Mesangial cell (primary cell): ENCODE measurements around the gene NFASC. TPM values are rescaled to one million over a fixed set of nuclear protein-coding genes. Genes with fewer than 3 reads are reported as not detected.

Experiments used
- total RNA-seq: library from RNA; depleted of rRNA; stranded (reverse); fragments of >200 nt; gene quantifications from 2 replicates; pipeline ENCODE4 v1.2.3, GENCODE V29; 2015

Gene NFASC
- total RNA-seq: not detected in 2 replicates

DNA sequence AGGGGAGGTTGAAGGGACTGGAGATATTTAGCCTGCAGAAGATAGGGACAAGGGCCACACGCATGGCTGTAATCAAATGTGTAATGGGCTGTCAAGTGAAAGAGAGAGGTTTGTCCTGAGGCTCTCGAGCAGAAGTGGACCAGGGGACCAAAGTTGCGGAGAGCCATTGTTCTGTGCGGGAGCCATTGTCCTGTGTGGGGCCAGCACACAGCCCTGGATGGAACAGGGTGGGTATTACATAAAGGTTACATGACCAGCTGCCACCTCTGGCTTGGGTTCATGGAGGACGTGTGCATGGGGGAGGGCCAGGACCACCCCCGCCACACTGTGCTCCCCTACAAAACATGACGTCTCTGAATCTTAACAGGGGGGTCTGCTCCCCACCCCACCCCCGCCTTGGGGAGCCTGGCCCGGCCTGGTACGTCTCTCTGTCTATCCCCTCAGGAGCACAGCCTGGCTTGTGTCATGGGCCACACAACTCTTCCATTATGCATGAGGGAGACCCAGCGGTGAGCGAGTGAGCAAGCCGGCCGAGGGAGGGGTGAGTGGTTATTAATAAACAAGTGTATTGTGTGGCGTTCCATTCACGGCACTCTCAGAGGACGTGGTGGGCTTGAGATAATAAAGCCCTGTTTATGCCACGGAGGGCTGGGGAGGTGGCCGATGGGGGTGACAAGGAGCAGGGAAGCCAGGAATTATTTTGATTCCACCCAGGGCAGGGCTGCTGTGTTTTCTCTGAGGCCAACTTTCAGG lies at the start of gene NFASC:
TSS of gene NFASC (plus strand) at position 703 of the 753 bp plus-strand sequence. CDS start 73,454 bp downstream, outside the sequence.

DNA sequence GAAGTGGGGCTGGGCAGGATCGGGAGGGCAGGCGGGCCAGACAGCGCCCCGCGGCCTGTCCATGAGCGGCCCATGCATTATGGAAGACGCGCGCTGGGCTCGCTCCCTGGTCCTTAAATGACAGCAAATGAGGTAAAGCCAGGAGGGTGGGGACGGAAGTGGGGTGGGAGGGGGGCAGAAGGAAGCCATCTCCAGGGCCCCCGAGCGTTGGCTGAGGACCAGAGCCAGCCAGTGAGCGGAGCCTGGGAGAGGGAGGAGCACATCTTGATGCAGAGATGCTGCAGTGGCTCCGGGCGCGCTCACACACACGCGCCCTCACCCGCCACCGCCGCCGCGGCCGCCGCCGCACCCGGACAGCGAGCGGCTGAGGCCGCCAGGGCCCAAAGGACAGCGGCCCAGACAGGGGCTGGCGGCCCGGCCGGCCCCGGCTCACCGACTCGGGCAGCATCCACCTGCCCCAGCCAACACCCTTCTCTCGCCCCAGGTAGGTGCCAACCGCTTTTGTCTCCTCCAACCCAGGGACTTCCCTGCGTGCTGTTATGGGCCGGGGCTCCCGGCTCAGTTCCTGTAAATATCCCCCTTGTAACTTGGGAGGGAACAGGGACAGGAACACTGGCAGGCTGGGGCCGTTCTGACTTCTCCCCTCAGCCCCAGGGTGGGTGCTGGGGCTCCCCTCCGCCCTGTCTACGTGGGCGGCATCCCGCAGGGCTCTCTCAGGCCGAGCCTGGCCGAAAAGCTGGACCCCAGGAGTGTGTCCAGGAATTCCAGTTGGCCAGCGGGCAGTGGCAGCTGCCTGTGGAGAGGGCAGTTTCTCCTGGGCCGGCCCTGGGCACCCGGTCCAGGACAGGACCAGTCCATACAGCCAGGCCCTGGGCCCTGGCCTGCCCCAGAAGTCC lies 172.5 kb downstream of the NFASC start, which contains the start of gene CNTN2:
TSS of gene CNTN2 (plus strand) at position 302 of the 896 bp plus-strand sequence. CDS start 9,974 bp downstream, outside the sequence.

Other genes starting within 250 kb of the NFASC start
- gene LRRN2, start 185.1 kb upstream of the NFASC start, total RNA-seq: 0.38 and 0.65 TPM in 2 replicates
- not detected in 2 replicates for gene CNTN2, start 172.3 kb downstream of the NFASC start, total RNA-seq
- gene TMEM81, start 213.6 kb downstream of the NFASC start, total RNA-seq: 0.89 and 1.5 TPM in 2 replicates